Neural cell (in vitro differentiated cells): ENCODE measurements around the gene TPSB2. TPM values are rescaled to one million over a fixed set of nuclear protein-coding genes. Genes with fewer than 3 reads are reported as not detected.

Source experiments
- H2AFZ ChIP-seq: fragments of 200-600, 300-800 bp; sonication (generic), shearing (Covaris generic); 2 replicates; pipeline ENCODE4 v1.6.0; 2014; ENCODE audit warnings: low read depth, mild to moderate bottlenecking, antibody characterized with exemption, low read length, moderate library complexity
- H3F3A ChIP-seq: fragments of 200-600 bp; shearing (Covaris generic); 2 replicates; pipeline ENCODE4 v1.6.1; 2016; ENCODE audit warnings: mild to moderate bottlenecking, moderate library complexity, mixed read lengths, antibody characterized with exemption, low read length; ENCODE audit not compliant: insufficient read depth, poor library complexity, severe bottlenecking
- H3K27ac ChIP-seq: fragments of 200-600, 300-800 bp; sonication (generic), shearing (Covaris generic); 2 replicates; pipeline ENCODE4 v1.5.1; 2014; ENCODE audit warnings: mild to moderate bottlenecking, low read length, moderate library complexity
- H3K27me3 ChIP-seq: fragments of 300-800, 200-600 bp; sonication (generic), shearing (Covaris generic); 2 replicates; pipeline ENCODE4 v1.6.0; 2014; ENCODE audit warnings: mild to moderate bottlenecking, low read depth, low read length, moderate library complexity; ENCODE audit not compliant: insufficient read depth
- H3K36me3 ChIP-seq: fragments of 300-800, 200-600 bp; sonication (generic), shearing (Covaris generic); 2 replicates; pipeline ENCODE4 v1.5.1; 2014; ENCODE audit warnings: mild to moderate bottlenecking, antibody characterized with exemption, low read length, moderate library complexity; ENCODE audit not compliant: insufficient read depth
- H3K4me2 ChIP-seq: fragments of 300-800, 200-600 bp; sonication (generic), shearing (Covaris generic); 2 replicates; pipeline ENCODE4 v1.6.0; 2014; ENCODE audit warnings: mild to moderate bottlenecking, low read length
- H3K4me3 ChIP-seq: fragments of 300-800, 200-600 bp; sonication (generic), shearing (Covaris generic); 2 replicates; pipeline ENCODE4 v1.5.1; 2014; ENCODE audit warnings: mild to moderate bottlenecking, low read length, moderate library complexity
- H3K79me2 ChIP-seq: fragments of 200-600 bp; shearing (Covaris generic); replicated peaks from 2 replicates; pipeline ENCODE4 v1.6.0; 2014; ENCODE audit warnings: mild to moderate bottlenecking, low read length, moderate library complexity; ENCODE audit not compliant: insufficient read depth
- H3K9ac ChIP-seq: fragments of 300-800, 200-600 bp; sonication (generic), shearing (Covaris generic); 2 replicates; pipeline ENCODE4 v1.6.1; 2016; ENCODE audit warnings: mild to moderate bottlenecking, low read length, mixed read lengths
- H3K9me2 ChIP-seq: fragments of 200-600 bp; shearing (Covaris generic); 2 replicates; pipeline ENCODE4 v1.6.1; 2016; ENCODE audit warnings: mild to moderate bottlenecking, low read length, mixed read lengths; ENCODE audit not compliant: insufficient read depth
- H3K9me3 ChIP-seq: fragments of 200-600, 300-800 bp; sonication (generic), shearing (Covaris generic); 2 replicates; pipeline ENCODE4 v1.6.1; 2016; ENCODE audit warnings: mild to moderate bottlenecking, mixed run types, low read length, moderate library complexity, mixed read lengths
- H4K20me1 ChIP-seq: fragments of 200-600 bp; shearing (Covaris generic); 2 replicates; pipeline ENCODE4 v1.6.1; 2016; ENCODE audit warnings: mild to moderate bottlenecking, mixed run types; ENCODE audit not compliant: insufficient read depth
- CTCF ChIP-seq: fragments of 450-650 bp; IDR thresholded peaks from 2 replicates; pipeline ENCODE4 v1.5.1; 2014; ENCODE audit warnings: antibody characterized with exemption, mild to moderate bottlenecking, moderate library complexity; ENCODE audit not compliant: poor library complexity, severe bottlenecking
- EP300 ChIP-seq: fragments of 450-650 bp; conservative IDR thresholded peaks from 2 replicates; pipeline ENCODE4 v1.6.1; 2014; ENCODE audit warnings: antibody characterized with exemption, mild to moderate bottlenecking, moderate library complexity; ENCODE audit not compliant: poor library complexity, severe bottlenecking
- EZH2 ChIP-seq: fragments of 200-600, 300-800 bp; shearing (Covaris generic), sonication (generic); IDR thresholded peaks from 2 replicates; pipeline ENCODE4 v1.6.1; 2014; ENCODE audit warnings: antibody characterized with exemption, low read length, borderline replicate concordance, mild to moderate bottlenecking; ENCODE audit not compliant: insufficient read depth, poor library complexity, severe bottlenecking
- MXI1 ChIP-seq: fragments of 450-650 bp; conservative IDR thresholded peaks from 2 replicates; pipeline ENCODE4 v1.6.1; 2014; ENCODE audit warnings: antibody characterized with exemption, mild to moderate bottlenecking; ENCODE audit not compliant: poor library complexity, severe bottlenecking
- POLR2AphosphoS5 ChIP-seq: IDR thresholded peaks from 2 replicates; pipeline ENCODE4 v1.6.1; 2012
- RAD21 ChIP-seq: fragments of 450-650 bp; conservative IDR thresholded peaks from 2 replicates; pipeline ENCODE4 v1.6.1; 2014; ENCODE audit warnings: antibody characterized with exemption, mild to moderate bottlenecking, moderate library complexity
- SMC3 ChIP-seq: fragments of 450-650 bp; conservative IDR thresholded peaks from 2 replicates; pipeline ENCODE4 v1.6.1; 2014; ENCODE audit warnings: antibody characterized with exemption, mild to moderate bottlenecking, moderate library complexity; ENCODE audit not compliant: poor library complexity
- TAF1 ChIP-seq: IDR thresholded peaks from 2 replicates; pipeline ENCODE4 v1.6.1; 2012; ENCODE audit warnings: low read depth
- polyA plus RNA-seq: library from polyadenylated mRNA; depleted of rRNA; stranded (reverse); fragments of >200 nt; gene quantifications from 2 replicates; pipeline ENCODE4 v1.2.3, GENCODE V29; 2014
- TF ChIP-seq, protein P1 (sequence below): IDR thresholded peaks from 2 replicates; pipeline ENCODE4 v1.6.1; 2012; ENCODE audit warnings: borderline replicate concordance

Gene TPSB2
- polyA plus RNA-seq, 1 donor from 2014 or later: not detected

GRCh38 chr16:1261131-1261892, 31.3 kb upstream of the TPSB2 start:
- no peak for TF ChIP-seq TAF1
- TF ChIP-seq POLR2AphosphoS5: no peak
- no peak for TF ChIP-seq EZH2
- TF ChIP-seq EP300: no peak
- TF ChIP-seq CTCF: no peak
- no peak for TF ChIP-seq SMC3
- TF ChIP-seq RAD21: no peak
- TF ChIP-seq, protein P1, sequence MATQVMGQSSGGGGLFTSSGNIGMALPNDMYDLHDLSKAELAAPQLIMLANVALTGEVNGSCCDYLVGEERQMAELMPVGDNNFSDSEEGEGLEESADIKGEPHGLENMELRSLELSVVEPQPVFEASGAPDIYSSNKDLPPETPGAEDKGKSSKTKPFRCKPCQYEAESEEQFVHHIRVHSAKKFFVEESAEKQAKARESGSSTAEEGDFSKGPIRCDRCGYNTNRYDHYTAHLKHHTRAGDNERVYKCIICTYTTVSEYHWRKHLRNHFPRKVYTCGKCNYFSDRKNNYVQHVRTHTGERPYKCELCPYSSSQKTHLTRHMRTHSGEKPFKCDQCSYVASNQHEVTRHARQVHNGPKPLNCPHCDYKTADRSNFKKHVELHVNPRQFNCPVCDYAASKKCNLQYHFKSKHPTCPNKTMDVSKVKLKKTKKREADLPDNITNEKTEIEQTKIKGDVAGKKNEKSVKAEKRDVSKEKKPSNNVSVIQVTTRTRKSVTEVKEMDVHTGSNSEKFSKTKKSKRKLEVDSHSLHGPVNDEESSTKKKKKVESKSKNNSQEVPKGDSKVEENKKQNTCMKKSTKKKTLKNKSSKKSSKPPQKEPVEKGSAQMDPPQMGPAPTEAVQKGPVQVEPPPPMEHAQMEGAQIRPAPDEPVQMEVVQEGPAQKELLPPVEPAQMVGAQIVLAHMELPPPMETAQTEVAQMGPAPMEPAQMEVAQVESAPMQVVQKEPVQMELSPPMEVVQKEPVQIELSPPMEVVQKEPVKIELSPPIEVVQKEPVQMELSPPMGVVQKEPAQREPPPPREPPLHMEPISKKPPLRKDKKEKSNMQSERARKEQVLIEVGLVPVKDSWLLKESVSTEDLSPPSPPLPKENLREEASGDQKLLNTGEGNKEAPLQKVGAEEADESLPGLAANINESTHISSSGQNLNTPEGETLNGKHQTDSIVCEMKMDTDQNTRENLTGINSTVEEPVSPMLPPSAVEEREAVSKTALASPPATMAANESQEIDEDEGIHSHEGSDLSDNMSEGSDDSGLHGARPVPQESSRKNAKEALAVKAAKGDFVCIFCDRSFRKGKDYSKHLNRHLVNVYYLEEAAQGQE: no peak
- TF ChIP-seq MXI1: no peak
- Histone ChIP-seq H3K4me3 (no peak overlapping the region), H3K27me3 (peaks cover 15% of the 10 kb centered on the region)

DNA sequence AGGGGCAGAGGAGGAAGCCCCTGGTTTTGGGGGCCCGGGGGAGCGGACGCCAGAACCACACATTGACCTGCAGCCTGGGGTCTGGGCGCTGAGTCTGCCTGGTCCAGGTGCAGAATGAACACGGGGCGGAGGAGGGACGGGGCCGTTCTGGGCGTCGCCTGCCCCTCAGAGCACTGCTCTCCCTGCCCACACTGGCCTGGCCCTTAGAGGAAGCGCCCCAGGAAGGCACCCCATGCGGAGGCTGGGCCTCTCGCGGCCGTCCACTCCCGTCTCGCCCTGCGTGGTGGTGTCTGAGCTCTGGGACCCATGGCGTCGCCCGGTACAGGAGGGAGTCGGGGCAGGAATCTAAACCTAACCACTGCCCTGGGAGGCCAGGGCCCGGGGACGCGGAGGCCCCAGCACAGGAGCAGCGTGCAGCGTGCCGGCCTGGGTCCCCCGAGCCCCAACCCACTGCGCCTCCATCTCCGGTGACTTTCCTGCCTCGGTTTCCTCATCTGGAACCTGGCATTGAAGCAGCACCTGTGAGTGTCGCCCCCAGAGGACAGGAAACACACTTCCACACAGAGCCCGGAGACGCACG, 30.2 kb upstream of the TPSB2 start:
- no peaks in the 10 kb centered on the region for H3K36me3 ChIP-seq

More at GRCh38 chr16:1261131-1261892, 31.3 kb upstream of the TPSB2 start:
- H4K20me1 ChIP-seq: no peaks in the 10 kb centered on the region
- no peaks in the 10 kb centered on the region for H3F3A ChIP-seq
- no peaks in the 10 kb centered on the region for H3K9me2 ChIP-seq
- H3K79me2 ChIP-seq: no peaks in the 10 kb centered on the region
- no peak overlapping the region for H3K9ac ChIP-seq
- no peak overlapping the region for H3K4me2 ChIP-seq
- no peak overlapping the region for H3K27ac ChIP-seq
- H2AFZ ChIP-seq: no peak overlapping the region
- no peaks in the 10 kb centered on the region for H3K36me3 ChIP-seq
- H3K9me3 ChIP-seq: no peaks in the 10 kb centered on the region

More for the DNA sequence above, 30.2 kb upstream of the TPSB2 start:
- Histone ChIP-seq H3K9me3 (no peaks in the 10 kb centered on the region), H3K27ac (no peak overlapping the region), H4K20me1 (no peaks in the 10 kb centered on the region), H3F3A (no peaks in the 10 kb centered on the region), H3K4me3 (no peak overlapping the region), H3K9ac (no peak overlapping the region), H3K9me2 (no peaks in the 10 kb centered on the region), H3K4me2 (no peak overlapping the region), H3K79me2 (no peaks in the 10 kb centered on the region), H2AFZ (no peak overlapping the region), H3K27me3 (peaks cover 15% of the 10 kb centered on the region)
- TF ChIP-seq SMC3 (no peak), EZH2 (no peak), MXI1 (no peak), TAF1 (no peak), CTCF (no peak), POLR2AphosphoS5 (no peak), RAD21 (no peak), EP300 (no peak)
- TF ChIP-seq, protein P1: no peak
